ENCODE results near the gene AFF2.

The AFF2 gene

DNA sequence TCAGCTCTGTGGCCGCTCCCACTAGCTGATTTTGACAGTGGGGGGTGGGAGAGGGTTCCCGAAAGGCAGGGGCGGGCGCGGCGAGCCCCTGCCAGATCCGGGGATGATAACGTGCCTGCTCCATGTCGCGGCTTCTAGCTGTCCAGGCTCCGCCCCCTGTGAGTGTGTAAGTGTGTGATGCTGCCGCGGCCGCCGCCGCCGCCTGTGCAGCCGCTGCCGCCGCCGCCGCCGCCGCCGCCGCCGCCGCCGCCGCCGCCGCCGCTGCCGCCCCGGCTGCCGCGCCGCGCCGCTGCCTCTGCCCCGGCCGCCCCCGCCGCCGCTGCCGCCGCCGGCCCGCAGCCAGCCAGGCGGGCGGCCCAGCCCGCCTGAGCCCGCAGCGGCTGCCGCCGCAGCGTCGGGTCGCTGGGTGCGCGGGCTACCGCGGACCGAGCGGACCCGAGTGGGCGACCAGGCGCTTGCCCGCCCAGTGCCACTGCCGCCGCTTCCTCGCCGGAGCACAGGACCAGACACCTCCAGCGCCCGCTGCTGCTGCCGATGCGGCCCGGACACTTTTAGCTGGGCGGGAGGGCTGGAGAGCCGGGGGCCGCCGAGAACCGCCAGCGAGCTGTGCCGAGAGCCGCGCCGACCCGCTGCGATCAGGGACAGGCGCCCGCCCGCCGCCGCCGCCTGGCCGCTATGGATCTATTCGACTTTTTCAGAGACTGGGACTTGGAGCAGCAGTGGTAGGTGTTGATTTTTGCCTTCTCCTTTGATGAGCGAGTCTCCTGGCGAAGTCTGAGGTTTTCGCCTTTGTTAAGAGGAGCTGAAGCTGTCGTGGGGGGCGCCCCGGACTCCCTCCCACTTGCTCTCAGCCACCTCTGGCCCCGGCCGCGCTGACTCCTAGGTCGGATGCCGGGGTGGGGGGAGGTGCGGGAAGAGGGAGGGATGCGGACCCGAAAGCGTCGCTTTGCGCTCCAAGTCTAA, at the start of gene AFF2:
TSS of gene AFF2 (plus strand) at position 195 of the 963 bp plus-strand sequence. CDS start at position 676, 481 bp downstream.
- DNase-seq: peak; percentile 50 to 59

DNA sequence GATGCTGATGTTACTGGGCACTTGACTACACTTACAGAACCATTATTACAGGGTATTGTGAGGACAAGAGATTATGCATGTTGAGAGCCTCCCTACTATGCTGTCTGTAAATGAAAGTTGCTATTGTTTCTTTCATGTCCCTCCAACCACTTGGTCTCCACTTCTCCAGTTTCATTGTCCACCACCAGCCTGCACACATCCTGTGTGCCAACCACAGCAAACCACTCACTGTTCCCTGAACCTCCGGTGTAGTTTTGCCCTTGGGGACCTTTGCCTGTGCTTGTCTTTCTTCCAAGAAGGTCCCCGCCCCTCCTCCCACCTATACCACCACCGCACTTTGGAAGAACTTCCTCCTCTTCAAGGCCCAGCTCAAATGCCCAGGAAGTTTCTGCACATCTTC, 43.1 kb upstream of the AFF2 start:
- DNase-seq: no peak

DNA sequence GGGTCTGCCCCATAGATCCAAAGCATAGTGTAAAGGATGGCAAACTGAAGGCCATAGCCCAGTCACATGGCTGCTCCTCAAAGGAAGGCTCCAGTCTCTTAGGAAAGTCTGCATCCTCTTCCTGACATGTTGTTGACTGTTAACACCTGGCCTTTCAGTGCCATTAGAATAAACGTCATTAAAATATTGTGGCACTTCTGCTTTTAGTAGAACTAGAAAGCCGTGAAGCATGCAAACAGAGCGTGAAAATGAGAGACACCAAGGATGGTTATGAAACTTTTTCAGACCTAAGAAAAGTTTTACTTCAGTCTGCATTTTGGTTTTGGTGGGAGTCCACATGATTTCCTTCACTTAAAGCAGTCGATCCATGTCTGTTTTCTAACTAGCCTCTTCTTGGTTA, 41.1 kb upstream of the AFF2 start:
- no peak for DNase-seq

DNA sequence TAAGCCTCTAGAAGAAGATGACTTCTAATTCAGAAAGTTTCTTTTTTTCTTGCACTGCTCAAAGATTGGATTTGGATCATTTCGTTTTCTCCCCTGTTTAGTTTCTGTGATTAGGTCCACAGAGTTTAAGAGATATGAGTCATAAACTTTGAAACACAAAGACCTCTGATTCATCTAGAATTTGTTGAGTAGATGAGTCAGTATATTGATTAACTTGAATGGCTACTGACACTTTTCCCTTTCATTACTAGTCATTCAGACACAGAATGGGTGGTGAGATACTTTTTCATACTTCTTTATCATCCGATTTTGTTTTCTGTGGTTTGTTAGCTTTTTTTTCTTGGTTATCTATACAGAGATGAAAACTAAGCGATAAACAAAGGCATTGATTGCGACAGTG, 34.1 kb upstream of the AFF2 start:
- no peak for DNase-seq

DNA sequence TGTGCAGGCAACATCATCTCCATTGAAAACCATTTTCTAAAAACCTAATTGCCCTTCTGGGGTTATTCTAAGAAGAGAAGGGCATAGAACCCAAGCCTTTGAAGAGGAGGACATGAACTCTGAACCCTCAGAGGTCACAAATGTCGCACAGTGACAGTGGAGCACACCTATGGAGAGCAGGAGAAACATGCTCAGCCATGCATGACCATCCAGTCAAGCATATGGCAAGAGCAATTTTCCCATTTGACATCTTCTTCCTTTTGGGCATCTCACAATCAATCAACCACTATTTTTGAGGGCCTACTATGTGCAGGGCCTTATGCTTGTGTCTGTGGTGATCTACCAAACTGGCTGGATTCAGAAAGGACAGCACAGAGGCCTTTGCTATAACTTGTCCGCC, 30.1 kb upstream of the AFF2 start:
- no peak for DNase-seq

DNA sequence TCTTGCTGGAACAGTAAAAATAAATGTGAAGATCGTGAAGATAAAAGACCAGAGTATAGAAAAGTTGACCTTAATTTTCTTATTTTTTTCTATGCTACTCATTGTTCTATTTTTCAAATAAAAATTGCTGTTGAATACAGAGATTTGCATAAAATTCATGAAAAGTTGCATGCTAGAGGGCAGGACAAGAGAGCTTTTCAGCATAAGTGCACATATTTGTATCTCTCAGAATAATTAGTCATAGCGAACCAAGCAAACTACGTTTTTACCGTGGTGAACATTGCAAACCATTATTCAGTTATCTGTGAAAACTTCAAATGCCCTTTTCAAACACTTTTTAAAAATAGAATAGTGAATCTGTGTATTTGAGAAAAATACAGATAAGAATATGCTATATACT, 26.4 kb upstream of the AFF2 start:
- DNase-seq: no peak

DNA sequence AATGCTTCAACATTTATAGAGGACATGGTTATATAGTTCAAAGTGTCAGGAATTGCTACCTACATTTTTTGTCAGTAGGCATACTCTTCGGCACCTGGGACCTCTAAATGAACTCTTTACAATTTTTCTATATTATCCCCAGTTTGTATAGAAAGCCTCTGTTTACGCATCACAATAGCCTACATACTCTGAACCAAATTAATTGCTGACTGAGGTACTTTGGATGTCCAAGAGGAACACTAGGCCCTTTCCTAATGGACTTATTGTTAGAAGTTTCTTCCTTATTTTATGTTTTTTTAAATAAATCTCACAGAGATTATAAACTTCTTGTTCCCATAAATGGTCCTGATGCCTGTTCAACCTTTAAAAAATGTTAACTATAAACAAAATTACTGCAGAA, 8.4 kb upstream of the AFF2 start:
- no peak for DNase-seq

DNA sequence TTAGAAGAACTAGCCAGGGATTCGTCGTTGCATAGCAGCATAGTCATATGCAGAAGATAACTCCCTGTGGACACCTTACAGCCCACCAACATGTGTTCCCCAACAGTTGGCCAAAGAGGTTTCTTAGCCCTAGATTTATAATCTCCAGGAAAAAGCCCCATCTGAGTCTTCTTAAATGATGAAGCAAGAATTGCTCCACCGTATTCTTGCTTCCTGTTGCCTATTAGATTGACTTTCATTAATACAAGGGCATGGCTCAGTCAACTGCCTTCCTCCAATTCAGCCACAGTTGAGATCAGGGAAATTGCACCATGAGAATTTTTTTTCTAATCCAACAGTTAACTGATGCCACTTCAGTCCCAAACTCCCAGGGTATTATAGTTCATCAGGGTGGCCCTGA, 5.2 kb upstream of the AFF2 start:
- DNase-seq: no peak

DNA sequence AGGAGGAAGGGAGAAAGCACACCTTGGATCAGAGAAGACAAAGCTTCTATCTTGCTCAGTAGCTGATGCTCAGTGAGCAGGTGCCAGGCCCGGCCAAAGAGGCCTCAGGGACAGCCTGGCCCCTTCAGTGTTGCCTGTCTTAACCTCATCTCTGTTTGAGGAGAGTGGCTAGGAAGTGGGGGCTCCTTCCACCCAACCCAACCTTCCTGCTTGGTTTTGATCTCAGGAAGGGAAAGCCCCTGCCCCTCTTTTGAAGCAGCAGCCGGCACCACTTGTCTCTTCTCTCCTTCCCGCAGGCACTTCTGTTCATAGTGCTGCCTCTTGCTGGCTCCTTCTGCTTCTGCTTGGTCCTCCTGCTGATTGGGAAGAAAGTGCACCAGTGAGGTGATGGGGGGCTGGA, 2.4 kb upstream of the AFF2 start:
- no peak for DNase-seq

DNA sequence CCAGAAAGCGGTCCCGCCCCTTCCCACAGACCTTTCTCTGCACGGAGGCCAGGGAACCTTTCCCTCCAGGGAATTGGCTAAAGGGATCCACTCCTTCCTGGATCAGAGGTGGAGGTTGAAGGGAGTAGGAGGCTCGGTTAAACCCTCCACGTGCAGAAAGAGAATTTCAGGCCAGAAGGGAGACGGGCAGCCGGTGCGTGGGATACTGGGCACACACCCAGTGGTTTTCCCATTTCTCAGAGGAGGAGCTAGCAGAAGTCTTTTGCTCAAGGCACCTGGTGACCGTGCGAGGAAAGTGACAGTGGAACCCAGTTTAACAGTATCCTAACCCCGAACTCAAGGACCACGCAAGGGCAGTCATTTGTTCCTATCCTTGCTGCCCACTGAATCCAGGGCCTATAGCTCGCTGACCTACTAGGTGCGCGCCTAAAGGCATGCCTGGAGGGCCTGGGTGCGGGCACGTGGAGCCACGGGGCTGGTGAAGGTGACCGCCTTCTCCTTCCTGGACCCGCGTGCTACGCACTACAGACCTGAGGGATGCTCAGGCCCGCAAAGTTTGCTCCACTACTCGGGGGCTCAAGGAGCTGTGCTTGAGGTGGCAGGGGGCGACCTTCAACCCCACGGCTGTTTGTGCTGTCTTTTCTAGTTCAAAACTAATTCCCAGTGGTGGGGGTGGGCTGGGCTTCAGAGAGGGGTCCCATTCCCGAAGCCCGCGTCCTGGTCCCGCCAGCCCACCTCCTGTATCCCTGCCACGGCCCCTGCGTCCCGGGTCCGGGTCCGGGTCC, 587 bp upstream of the AFF2 start:
- DNase-seq: no peak

DNA sequence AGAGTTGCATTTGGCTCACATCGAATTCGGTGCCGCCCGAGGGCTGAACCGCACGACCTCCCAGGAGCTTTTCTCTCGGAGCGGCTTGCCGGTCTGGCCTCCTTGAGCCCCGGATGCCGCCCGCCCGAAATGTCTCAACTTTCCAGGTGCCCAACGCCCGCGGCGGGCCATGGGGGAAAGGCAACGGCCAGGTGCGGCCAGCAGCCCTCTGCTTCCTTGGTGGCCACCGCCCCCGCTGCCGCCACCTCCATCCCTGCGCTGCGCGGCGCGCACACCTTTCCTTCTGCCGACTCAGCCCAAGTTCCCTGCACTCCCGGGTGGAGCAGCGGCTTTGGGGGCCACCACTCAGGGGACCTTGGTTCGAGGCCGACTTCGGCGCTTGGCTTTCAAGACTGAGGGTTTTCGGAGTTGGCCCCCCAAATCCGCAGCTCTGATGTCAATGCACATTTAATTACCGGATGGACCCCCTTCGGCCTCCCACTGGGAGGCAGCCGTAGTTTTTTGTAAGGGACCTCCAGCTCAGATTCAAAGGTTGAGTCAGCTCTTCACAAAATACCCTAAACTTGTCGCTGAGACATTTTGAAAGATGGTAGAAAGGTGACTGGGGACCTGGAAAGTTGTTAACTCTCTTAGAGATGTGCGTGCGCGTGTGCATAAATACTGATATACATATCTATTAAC, 1.1 kb downstream of the AFF2 start:
- DNase-seq: peak in 1 of 2 experiments; percentile 47

DNA sequence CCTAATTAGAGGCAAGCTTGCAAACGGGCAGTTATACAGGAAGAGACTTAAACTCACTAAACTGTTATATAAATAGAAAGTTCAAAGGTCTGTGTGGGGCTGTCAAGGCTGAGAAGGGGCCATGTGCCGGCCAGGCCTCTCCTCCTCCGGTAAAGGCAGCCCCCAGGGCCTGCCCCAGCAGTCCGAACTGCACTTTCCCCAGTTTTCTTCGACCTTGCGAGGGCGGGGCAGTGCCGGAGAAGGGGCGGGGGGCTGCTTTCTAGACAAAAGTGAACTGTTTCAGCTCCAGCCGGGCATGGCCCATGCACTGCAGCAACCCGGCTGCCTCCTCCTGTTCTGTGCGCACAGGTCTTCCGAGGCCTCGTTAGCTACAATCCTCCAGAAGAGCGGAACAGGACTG, 4.1 kb downstream of the AFF2 start:
- no peak for DNase-seq

DNA sequence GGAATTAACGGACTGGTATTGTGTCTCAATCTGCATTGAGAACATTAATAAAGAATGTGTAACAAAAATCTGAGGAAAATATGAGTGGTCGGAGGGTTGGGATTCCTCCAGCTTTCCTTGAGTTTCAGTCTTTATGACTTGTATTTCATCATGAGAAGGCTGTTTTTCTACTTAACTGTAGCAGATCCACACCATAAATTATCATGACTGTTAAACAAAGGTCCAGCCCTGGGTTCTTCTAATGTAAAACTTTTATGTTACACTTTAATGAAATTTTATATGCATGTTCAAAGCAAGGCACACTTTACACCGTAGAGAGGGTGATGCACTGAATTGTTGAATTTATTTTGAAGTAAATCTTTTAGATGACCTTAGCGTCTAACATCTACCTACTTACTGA, 7.0 kb downstream of the AFF2 start:
- no peak for DNase-seq

DNA sequence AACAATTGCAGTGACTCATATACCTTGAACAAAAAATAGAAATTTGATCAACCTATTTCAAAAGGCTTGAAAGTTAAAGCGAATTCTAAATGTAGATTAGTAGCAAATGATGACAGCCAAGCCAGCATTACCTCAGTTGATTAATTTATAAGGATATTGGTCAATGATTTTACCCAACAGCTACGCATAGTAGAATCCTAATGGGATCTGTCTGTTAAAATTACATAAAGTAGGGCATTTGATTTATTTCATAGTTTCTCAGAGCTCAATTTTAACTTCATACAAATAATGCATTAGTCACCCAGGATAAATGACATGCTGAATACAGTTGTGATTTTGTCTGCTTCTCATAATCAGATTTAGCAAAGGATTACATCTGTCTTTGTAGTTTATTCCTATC, 12.0 kb downstream of the AFF2 start:
- DNase-seq: no peak

DNA sequence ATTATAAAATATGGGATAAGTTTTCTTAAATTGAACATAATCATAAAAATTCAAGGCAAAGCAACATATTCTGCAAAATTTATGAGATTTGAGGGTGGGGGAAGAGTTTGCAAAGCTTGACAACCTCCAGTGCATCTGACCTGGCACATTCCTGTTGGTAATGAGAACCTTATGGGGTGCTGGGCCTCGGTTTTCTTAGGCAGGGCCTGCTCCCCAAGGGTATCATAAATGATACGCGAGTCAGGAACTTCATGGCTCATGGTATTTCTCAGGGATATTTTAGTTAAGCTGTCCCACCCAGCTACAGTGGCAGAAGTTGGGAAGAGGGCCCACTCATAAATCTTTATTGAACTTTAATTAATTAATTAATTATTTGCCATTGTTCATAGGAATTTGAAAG, 13.2 kb downstream of the AFF2 start:
- DNase-seq: no peak

DNA sequence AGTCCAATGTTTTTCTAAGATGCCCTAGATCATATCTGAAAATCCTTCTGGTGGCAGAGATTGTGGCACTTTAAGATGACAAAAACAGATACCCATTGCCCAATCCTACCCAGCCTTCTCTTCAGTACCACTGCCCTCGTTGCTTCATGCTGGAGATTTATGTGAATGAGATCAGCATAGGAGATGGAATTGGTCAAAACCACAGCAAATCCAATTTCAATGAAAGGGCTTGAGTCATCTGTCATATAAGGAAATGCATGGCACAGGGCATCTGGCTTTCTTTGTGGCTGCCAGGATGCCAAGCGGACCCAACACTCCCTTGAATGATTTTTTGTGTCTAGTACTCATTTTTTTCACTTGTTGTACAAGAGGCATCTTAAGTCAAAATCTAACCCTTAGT, 16.8 kb downstream of the AFF2 start:
- no peak for DNase-seq

DNA sequence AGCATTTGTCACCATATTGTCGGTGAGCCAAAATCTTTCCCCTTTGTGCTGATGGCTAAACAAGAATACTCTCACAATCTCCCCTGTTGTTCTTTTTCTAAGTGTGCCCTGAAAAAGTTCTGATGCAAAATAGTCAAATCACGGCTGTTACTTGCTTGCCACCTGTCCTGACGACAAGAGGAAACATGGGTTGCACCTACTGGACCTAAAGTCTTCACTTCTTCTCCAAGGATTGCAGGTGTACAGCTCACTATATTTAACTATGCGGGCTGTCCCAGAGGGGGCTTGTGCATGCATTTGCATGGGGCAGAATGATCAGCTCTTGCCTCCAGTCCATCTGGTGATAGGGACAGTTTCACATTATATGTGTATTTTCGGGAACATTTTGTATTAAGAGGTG, 21.6 kb downstream of the AFF2 start:
- DNase-seq: no peak

DNA sequence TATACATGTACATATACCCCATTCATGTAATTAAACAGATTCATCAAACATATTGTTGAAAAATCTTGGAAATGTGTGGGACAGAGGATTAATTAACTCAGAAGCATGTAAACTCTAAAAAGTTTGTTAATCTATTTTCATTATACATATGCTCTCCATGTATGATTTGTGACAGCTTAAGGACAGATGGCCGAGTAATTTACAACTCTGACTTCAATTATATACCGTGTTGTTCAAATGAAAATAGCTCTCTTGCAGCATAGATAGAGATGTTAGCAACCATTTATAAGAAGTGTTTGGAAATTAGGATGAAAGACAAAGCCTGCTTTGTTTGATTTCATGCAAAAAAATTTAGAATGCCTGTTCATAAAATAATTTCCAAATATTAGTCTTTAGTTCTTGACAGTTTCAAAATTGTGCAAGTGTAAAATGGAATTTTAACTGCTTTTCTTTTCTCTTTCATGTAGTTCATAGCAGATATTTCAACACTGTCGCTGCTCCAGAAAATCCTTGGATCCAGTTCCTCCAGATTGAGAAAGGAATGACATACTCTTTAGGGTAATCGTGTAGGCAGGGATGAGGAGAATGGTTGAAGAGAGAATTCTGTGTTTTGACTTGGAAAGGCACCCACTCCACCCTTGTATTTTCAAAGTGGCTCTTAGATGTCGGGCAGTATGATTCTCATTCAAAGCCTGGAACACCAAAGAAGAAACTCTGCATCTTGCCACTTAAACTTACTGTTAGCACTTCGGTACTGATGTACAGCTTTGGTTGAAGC, 23.1 kb downstream of the AFF2 start:
- peak in 1 of 2 experiments; percentile 59 for DNase-seq

DNA sequence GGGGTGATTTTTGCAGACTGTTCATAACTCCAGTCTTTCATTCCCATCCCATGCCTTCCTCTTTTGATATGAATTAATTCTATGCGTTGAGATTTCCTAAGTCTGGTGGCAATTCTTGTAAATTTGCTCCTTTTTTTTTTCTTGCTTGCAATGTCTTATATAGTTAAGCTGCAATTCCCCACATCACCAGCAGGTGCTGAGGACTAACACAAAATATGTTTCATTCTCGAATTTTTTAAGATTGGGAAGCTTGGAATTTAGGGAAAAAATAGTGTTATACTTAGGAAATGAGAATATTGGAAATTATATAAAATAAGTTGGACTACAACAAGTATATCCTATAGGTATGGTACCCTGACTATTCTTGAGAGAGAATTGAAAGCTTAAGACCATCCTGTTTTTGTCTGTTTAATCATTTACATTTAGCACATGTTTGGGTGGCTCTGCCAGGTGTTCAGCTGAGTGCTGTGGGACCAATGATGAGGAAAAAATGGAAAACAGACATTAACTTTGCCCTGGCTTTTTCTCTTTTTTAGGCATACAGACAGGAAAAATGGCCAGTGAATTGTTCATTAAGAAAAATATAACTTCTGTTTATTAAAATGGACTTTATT, 30.2 kb downstream of the AFF2 start:
- peak; percentile 5 to 15 for DNase-seq

DNA sequence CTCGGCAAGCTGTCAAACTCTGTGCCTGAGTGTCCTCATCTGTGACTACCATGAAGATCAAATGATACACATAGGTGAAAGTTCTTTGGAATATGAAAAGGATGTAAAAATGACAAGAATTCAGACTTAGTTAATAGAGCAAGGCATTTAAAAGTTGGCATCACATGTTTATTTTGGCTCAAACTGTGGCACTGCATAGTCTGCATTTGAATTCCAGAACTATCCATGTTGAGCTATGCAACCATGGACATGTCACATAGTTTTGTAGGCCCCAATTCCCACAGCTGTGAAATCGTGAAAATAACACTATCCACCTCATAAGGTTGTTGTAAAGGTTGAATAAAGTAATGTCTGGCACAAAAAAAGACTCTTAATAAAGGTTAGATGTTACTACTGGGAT, 33.9 kb downstream of the AFF2 start:
- DNase-seq: no peak

DNA sequence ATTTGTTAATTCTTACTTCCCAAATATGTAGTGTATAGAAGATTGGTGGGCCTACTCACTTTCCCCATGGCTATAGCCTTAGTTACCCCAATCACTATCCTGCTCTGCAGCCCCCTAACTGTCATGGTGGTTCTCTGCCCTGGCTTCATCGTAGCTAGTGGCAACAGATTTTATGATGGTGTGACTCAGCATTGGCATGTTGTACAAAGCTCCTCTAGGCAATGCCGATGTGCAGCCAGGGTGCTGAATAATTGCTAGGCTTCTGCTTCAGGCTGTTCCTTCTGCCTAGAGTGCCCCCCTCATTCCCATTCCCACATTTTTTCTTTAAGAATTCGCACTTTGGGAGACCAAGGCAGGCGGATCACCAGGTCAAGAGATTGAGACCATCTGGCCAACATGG, 35.2 kb downstream of the AFF2 start:
- no peak for DNase-seq

DNA sequence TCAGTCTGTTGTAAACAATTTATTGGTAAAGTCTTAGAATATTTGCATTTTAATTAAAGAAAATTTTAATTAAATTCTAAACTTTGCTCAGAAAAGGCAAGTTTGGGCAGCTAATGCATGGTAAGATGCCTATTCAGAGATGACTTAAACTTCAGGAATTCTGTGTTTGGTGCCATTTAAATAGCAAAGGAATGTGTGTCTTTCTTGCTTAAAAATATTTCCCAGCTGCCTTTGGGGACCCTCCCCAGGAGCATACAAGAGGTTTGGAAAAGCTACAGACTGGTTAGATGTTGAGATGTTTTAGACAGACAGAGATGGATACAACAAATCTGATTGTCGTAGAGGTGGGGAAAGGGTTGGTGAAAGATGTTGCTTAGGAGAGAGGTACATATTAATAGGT, 36.5 kb downstream of the AFF2 start:
- no peak for DNase-seq

Data from NCI-H524 (cell line).